ENCODE results near the gene CCNL2.

GRCh38 chr1:1346501-1346890 is 52.6 kb downstream of the CCNL2 start:
- no peak for TF ChIP-seq CTCF (IDR thresholded peaks at IDR 0.05)
- TF ChIP-seq POLR2A (IDR thresholded peaks at IDR 0.05) = no peak
- TF ChIP-seq EP300 (IDR thresholded peaks at IDR 0.05) = no peak
- no peak for TF ChIP-seq POLR2AphosphoS5 (IDR thresholded peaks at IDR 0.05)

Data from gastroesophageal sphincter (tissue), 3 donors.